Parathyroid adenoma (tissue), 2 donors: Measurements from ENCODE around the gene PLCH2.

Source experiments
- H2AFZ ChIP-seq: fragments of 300-600 bp; sonication (generic); one replicate; pipeline ENCODE4 v1.7.0; 2017; ENCODE audit warnings: antibody characterized with exemption, mild to moderate bottlenecking
- H3K27ac ChIP-seq: fragments of 300-600 bp; sonication (generic); one replicate; pipeline ENCODE4 v1.7.0; 2017
- H3K27me3 ChIP-seq: fragments of 300-600 bp; sonication (generic); one replicate; pipeline ENCODE4 v1.7.0; 2017; ENCODE audit warnings: low read length; ENCODE audit not compliant: control insufficient read depth, insufficient read depth
- H3K36me3 ChIP-seq: fragments of 300-600 bp; sonication (generic); one replicate; pipeline ENCODE4 v1.7.0; 2017; ENCODE audit warnings: low read length; ENCODE audit not compliant: control insufficient read depth, insufficient read depth
- H3K4me1 ChIP-seq: fragments of 300-600 bp; sonication (generic); one replicate; pipeline ENCODE4 v1.7.0; 2017; ENCODE audit warnings: control low read depth
- H3K4me2 ChIP-seq: fragments of 300-600 bp; sonication (generic); one replicate; pipeline ENCODE4 v1.7.0; 2017; ENCODE audit warnings: low read length
- H3K4me3 ChIP-seq: fragments of 300-600 bp; sonication (generic); one replicate; pipeline ENCODE4 v1.7.0; 2017; ENCODE audit warnings: low read depth, low read length
- H3K79me2 ChIP-seq: fragments of 300-600 bp; sonication (generic); one replicate; pipeline ENCODE4 v1.7.0; 2017; ENCODE audit warnings: control low read depth
- H3K9ac ChIP-seq: fragments of 300-600 bp; sonication (generic); one replicate; pipeline ENCODE4 v1.7.0; 2017; ENCODE audit warnings: mild to moderate bottlenecking
- H3K9me3 ChIP-seq: fragments of 300-600 bp; sonication (generic); one replicate; pipeline ENCODE4 v1.7.0; 2017; ENCODE audit warnings: low read length; ENCODE audit not compliant: control insufficient read depth
- CTCF ChIP-seq: fragments of 300-600 bp; sonication (generic); IDR thresholded peaks from one replicate; pipeline ENCODE4 v1.7.0; 2017; ENCODE audit warnings: antibody characterized with exemption, mild to moderate bottlenecking
- donor health status: primary hyperparathyroidism.

The PLCH2 gene

GRCh38 chr1:2474933-2475371 is 1.1 kb upstream of the PLCH2 start:
- Histone ChIP-seq H3K4me1 (peaks cover 25% of the 10 kb centered on the region), H3K4me3 (no peak overlapping the region), H3K27ac (peak overlapping the region; percentile 95), H3K79me2 (no peaks in the 10 kb centered on the region), H3K4me2 (no peak overlapping the region), H2AFZ (peak overlapping the region; percentile 22), H3K9ac (no peak overlapping the region), H3K36me3 (no peaks in the 10 kb centered on the region), H3K27me3 (no peaks in the 10 kb centered on the region), H3K9me3 (no peaks in the 10 kb centered on the region)
- no peak for TF ChIP-seq CTCF

GRCh38 chr1:2475571-2475970 is 518 bp upstream of the PLCH2 start:
- peaks cover 31% of the 10 kb centered on the region for H3K4me1 ChIP-seq
- no peaks in the 10 kb centered on the region for H3K9me3 ChIP-seq
- no peak overlapping the region for H3K9ac ChIP-seq
- H3K27ac ChIP-seq, result peak overlapping the region; percentile 95
- H3K4me2 ChIP-seq, result no peak overlapping the region
- H3K79me2 ChIP-seq, result no peaks in the 10 kb centered on the region
- TF ChIP-seq CTCF, result no peak
- no peaks in the 10 kb centered on the region for H3K27me3 ChIP-seq
- no peaks in the 10 kb centered on the region for H3K36me3 ChIP-seq
- peak overlapping the region; percentile 22 for H2AFZ ChIP-seq
- H3K4me3 ChIP-seq, result no peak overlapping the region

- no peak overlapping the region for H3K27ac ChIP-seq
- no peaks in the 10 kb centered on the region for H3K36me3 ChIP-seq
- H3K9me3 ChIP-seq, result no peaks in the 10 kb centered on the region
- TF ChIP-seq CTCF, result no peak
- H3K4me2 ChIP-seq, result no peak overlapping the region
- H3K4me3 ChIP-seq, result no peak overlapping the region
- no peaks in the 10 kb centered on the region for H3K79me2 ChIP-seq
- no peaks in the 10 kb centered on the region for H3K27me3 ChIP-seq
- no peak overlapping the region for H2AFZ ChIP-seq
- no peak overlapping the region for H3K9ac ChIP-seq
- H3K4me1 ChIP-seq, result peaks cover 43% of the 10 kb centered on the region
Observed at GRCh38 chr1:2477309-2477708, 1.2 kb downstream of the PLCH2 start.

- TF ChIP-seq CTCF, result no peak
Observed at GRCh38 chr1:2477791-2478499, 1.9 kb downstream of the PLCH2 start.

GRCh38 chr1:2479186-2479585 is 3.1 kb downstream of the PLCH2 start:
- no peak for TF ChIP-seq CTCF
- Histone ChIP-seq H3K9ac (no peak overlapping the region), H3K27ac (no peak overlapping the region), H3K36me3 (no peaks in the 10 kb centered on the region), H3K27me3 (no peaks in the 10 kb centered on the region), H3K79me2 (no peaks in the 10 kb centered on the region), H2AFZ (no peak overlapping the region), H3K4me3 (no peak overlapping the region), H3K9me3 (no peaks in the 10 kb centered on the region), H3K4me1 (peaks cover 32% of the 10 kb centered on the region), H3K4me2 (no peak overlapping the region)

More at GRCh38 chr1:2477791-2478499, 1.9 kb downstream of the PLCH2 start:
- Histone ChIP-seq H3K9ac (no peak overlapping the region), H3K27ac (no peak overlapping the region), H3K4me3 (no peak overlapping the region), H3K4me2 (no peak overlapping the region), H2AFZ (no peak overlapping the region), H3K36me3 (no peaks in the 10 kb centered on the region), H3K27me3 (no peaks in the 10 kb centered on the region), H3K79me2 (no peaks in the 10 kb centered on the region), H3K9me3 (no peaks in the 10 kb centered on the region), H3K4me1 (peaks cover 42% of the 10 kb centered on the region)
